H9 (cell line): ENCODE results near the gene TSKU. TPM values are rescaled to one million over a fixed set of nuclear protein-coding genes. Genes with fewer than 3 reads are reported as not detected.

Source experiments
- DNase-seq: peaks from one replicate; pipeline ENCODE4 v3.0.0-alpha.2; 2017
- H2AFZ ChIP-seq: one replicate; pipeline ENCODE4 v1.6.1; 2013; ENCODE audit warnings: mild to moderate bottlenecking, low read length, control low read depth, moderate library complexity
- H2AK5ac ChIP-seq: 2 replicates; pipeline ENCODE4 v1.6.1; 2013; ENCODE audit warnings: low read length, control low read depth, mixed read lengths; ENCODE audit not compliant: insufficient read length
- H2BK120ac ChIP-seq: one replicate; pipeline ENCODE4 v1.6.1; 2013; ENCODE audit warnings: low read depth, mild to moderate bottlenecking, low read length, control low read depth, inconsistent platforms; ENCODE audit not compliant: poor library complexity, severe bottlenecking
- H2BK12ac ChIP-seq: 2 replicates; pipeline ENCODE4 v1.6.1; 2013; ENCODE audit warnings: low read length, control low read depth, mixed read lengths, low read depth; ENCODE audit not compliant: insufficient read length
- H2BK15ac ChIP-seq: 2 replicates; pipeline ENCODE4 v1.6.1; 2013; ENCODE audit warnings: low read depth, low read length, control low read depth
- H2BK20ac ChIP-seq: one replicate; pipeline ENCODE4 v1.6.1; 2013; ENCODE audit warnings: low read depth, mild to moderate bottlenecking, low read length, control low read depth, inconsistent platforms; ENCODE audit not compliant: poor library complexity, severe bottlenecking
- H2BK5ac ChIP-seq: 2 replicates; pipeline ENCODE4 v1.6.1; 2013; ENCODE audit warnings: low read length, control low read depth, mixed read lengths; ENCODE audit not compliant: insufficient read length
- H3K14ac ChIP-seq: 2 replicates; pipeline ENCODE4 v1.6.1; 2013; ENCODE audit warnings: low read length, control low read depth; ENCODE audit not compliant: insufficient read depth
- H3K18ac ChIP-seq: 2 replicates; pipeline ENCODE4 v1.6.1; 2013; ENCODE audit warnings: low read depth, mild to moderate bottlenecking, mixed read lengths, low read length, control low read depth; ENCODE audit not compliant: insufficient read length
- H3K23ac ChIP-seq: 2 replicates; pipeline ENCODE4 v1.6.1; 2013; ENCODE audit warnings: low read length, control low read depth, mixed read lengths, low read depth; ENCODE audit not compliant: insufficient read length
- H3K23me2 ChIP-seq: 2 replicates; pipeline ENCODE4 v1.6.1; 2013; ENCODE audit warnings: low read depth, mild to moderate bottlenecking, mixed read lengths, low read length, control low read depth; ENCODE audit not compliant: insufficient read length, poor library complexity, severe bottlenecking
- H3K27ac ChIP-seq: 2 replicates; pipeline ENCODE4 v1.5.1; 2013; ENCODE audit warnings: low read length, control low read depth, mixed read lengths, low read depth; ENCODE audit not compliant: insufficient read length
- H3K27me3 ChIP-seq: 2 replicates; pipeline ENCODE4 v1.6.1; 2013; ENCODE audit warnings: low read length, control low read depth, inconsistent platforms; ENCODE audit not compliant: insufficient read depth
- H3K4ac ChIP-seq: 2 replicates; pipeline ENCODE4 v1.6.1; 2013; ENCODE audit warnings: low read depth, mild to moderate bottlenecking, control low read depth, inconsistent platforms, low read length, moderate library complexity
- H3K4me1 ChIP-seq: 2 replicates; pipeline ENCODE4 v1.6.1; 2013; ENCODE audit warnings: low read length, control low read depth, inconsistent platforms; ENCODE audit not compliant: insufficient read depth
- H3K4me2 ChIP-seq: 2 replicates; pipeline ENCODE4 v1.6.1; 2013; ENCODE audit warnings: low read length, control low read depth, mixed read lengths; ENCODE audit not compliant: insufficient read length, insufficient read depth
- H3K56ac ChIP-seq: 2 replicates; pipeline ENCODE4 v1.6.1; 2013; ENCODE audit warnings: low read depth, mild to moderate bottlenecking, mixed read lengths, low read length, control low read depth; ENCODE audit not compliant: insufficient read length
- H3K79me1 ChIP-seq: 2 replicates; pipeline ENCODE4 v1.6.1; 2013; ENCODE audit warnings: low read depth, mild to moderate bottlenecking, moderate library complexity, low read length, control low read depth, inconsistent platforms; ENCODE audit not compliant: insufficient read depth, poor library complexity, severe bottlenecking
- H3K79me2 ChIP-seq: 2 replicates; pipeline ENCODE4 v1.6.1; 2013; ENCODE audit warnings: low read length, control low read depth, inconsistent platforms; ENCODE audit not compliant: insufficient read depth
- H3K9ac ChIP-seq: 2 replicates; pipeline ENCODE4 v1.6.1; 2013; ENCODE audit warnings: low read length, control low read depth, mixed read lengths; ENCODE audit not compliant: insufficient read length; ENCODE audit errors: extremely low read depth
- H3K9me3 ChIP-seq: one replicate; pipeline ENCODE4 v1.6.1; 2013; ENCODE audit warnings: low read depth, low read length, inconsistent platforms; ENCODE audit not compliant: control insufficient read depth
- H3T11ph ChIP-seq: one replicate; pipeline ENCODE4 v1.6.1; 2013; ENCODE audit warnings: mild to moderate bottlenecking, low read length, control low read depth, inconsistent platforms
- H4K20me1 ChIP-seq: one replicate; pipeline ENCODE4 v1.6.1; 2013; ENCODE audit not compliant: control insufficient read depth, insufficient read length, insufficient read depth
- H4K5ac ChIP-seq: 2 replicates; pipeline ENCODE4 v1.6.1; 2013; ENCODE audit warnings: low read depth, mild to moderate bottlenecking, mixed read lengths, low read length, control low read depth; ENCODE audit not compliant: insufficient read length
- H4K8ac ChIP-seq: replicated peaks from 2 replicates; pipeline ENCODE4 v1.6.1; 2013; ENCODE audit warnings: low read length, control low read depth, mixed read lengths, low read depth; ENCODE audit not compliant: insufficient read length
- H4K91ac ChIP-seq: 2 replicates; pipeline ENCODE4 v1.6.1; 2013; ENCODE audit warnings: low read depth, mild to moderate bottlenecking, moderate library complexity, mixed read lengths, low read length, control low read depth; ENCODE audit not compliant: insufficient read length
- H3K27ac Mint-ChIP-seq, 3 experiments: 2 replicates in 2 of 3; 3 replicates in 1 of 3; pipeline ENCODE4 v1.8.0; 2020 to 2021; ENCODE audit warnings: mixed read lengths in 3 of 3, mild to moderate bottlenecking in 1 of 3, moderate library complexity in 1 of 3
- H3K27me3 Mint-ChIP-seq: 2 replicates; pipeline ENCODE4 v1.8.0; 2021; ENCODE audit warnings: low read depth, mild to moderate bottlenecking, moderate library complexity, mixed read lengths
- H3K36me3 Mint-ChIP-seq, 3 experiments: 2 replicates in 2 of 3; 3 replicates in 1 of 3; pipeline ENCODE4 v1.8.0; 2020 to 2021; ENCODE audit warnings: low read depth in 3 of 3, mixed read lengths in 3 of 3; ENCODE audit not compliant: insufficient read depth in 1 of 3
- H3K4me1 Mint-ChIP-seq, 2 experiments: 2 replicates each; pipeline ENCODE4 v1.8.0; 2020; ENCODE audit warnings: mixed read lengths in 2 of 2
- H3K4me3 Mint-ChIP-seq, 2 experiments: 2 replicates in 1 of 2; 3 replicates in 1 of 2; pipeline ENCODE4 v1.8.0; 2020 to 2021; ENCODE audit warnings: mild to moderate bottlenecking in 2 of 2, mixed read lengths in 2 of 2, moderate library complexity in 1 of 2
- H3K9me3 Mint-ChIP-seq, 2 experiments: 2 replicates in 1 of 2; 3 replicates in 1 of 2; pipeline ENCODE4 v1.8.0; 2020; ENCODE audit warnings: mild to moderate bottlenecking in 2 of 2, mixed read lengths in 2 of 2, moderate library complexity in 1 of 2
- CTCF ChIP-seq: fragments of 200-600 bp; sonication (generic); conservative IDR thresholded peaks from 3 replicates; pipeline ENCODE4 v1.8.0; 2021; ENCODE audit warnings: antibody characterized with exemption, mild to moderate bottlenecking
- WGBS: extraction: QIAGEN DNeasy Blood & Tissue Kit; methylation state at CpG from one replicate; pipeline ENCODE4 v1.1.7; 2013; ENCODE audit warnings: missing lambda C conversion rate, low lambda C conversion rate, mixed read lengths; ENCODE audit not compliant: insufficient read length; ENCODE audit errors: extremely low coverage; 5-methylcytosine and 5-hydroxymethylcytosine counted together
- total RNA-seq: library from RNA; stranded (reverse); gene quantifications from 2 replicates; pipeline ENCODE4 v1.2.1, GENCODE V29; 2021

TSKU gene
- total RNA-seq, 1 experiment from 2014 or later: 25.4 TPM

DNA sequence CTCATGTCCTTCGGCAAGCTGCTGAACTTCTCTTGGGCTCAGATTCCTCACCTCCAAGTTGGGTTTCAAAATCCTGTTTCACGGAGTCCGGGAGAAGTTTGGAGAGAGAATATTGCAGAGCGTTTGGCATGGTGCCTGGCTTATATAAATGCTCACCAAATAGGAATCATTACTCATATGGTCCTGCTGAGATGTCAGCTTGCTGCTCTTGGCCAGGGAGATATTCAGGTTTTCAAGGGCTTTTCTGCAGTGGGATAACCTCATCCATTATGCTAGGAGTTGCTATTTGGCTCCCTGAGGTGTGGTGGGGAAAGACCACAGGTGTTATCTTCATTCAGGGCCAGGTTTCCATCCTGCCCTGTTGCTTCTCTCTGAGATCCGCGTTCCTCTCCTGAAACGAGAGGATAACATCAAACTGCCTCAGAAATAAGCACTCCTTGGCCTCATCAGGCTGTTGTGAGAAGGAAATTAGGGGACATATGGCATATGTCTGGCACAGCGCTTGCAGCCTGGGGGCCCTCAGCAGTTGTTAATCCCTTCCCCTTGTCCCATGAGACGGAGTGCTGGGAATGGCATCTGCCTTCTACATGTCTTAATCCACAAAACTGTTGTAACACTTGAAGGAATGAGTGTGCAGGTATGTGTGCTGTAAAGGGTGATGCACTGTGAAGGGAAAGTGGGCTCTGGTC, 47.6 kb downstream of the TSKU start:
- H3K79me2 ChIP-seq: no peaks in the 10 kb centered on the region
- H3K23me2 ChIP-seq: no peaks in the 10 kb centered on the region
- no peak overlapping the region for H2AK5ac ChIP-seq
- H3K14ac ChIP-seq: no peak overlapping the region
- no peak overlapping the region for H4K91ac ChIP-seq
- H3K4me3 Mint-ChIP-seq: no peak overlapping the region
- H3T11ph ChIP-seq: no peak overlapping the region
- H4K5ac ChIP-seq: no peak overlapping the region
- no peak overlapping the region for H2BK12ac ChIP-seq
- no peaks in the 10 kb centered on the region for H4K20me1 ChIP-seq
- peak overlapping the region in 1 of 3 experiments; percentile 50; a peak in 2 of 7 replicates for H3K27ac Mint-ChIP-seq
- peaks cover 0 to 1% (median 0%) of the 10 kb centered on the region in 3 experiments; a peak in 1 of 7 replicates for H3K36me3 Mint-ChIP-seq
- H3K18ac ChIP-seq: no peak overlapping the region
- no peaks in the 10 kb centered on the region for H3K9me3 ChIP-seq
- no peak overlapping the region for H2BK120ac ChIP-seq
- peaks cover 4% of the 10 kb centered on the region for H3K27me3 Mint-ChIP-seq
- H3K23ac ChIP-seq: no peak overlapping the region
- H3K4me1 Mint-ChIP-seq: no peaks in the 10 kb centered on the region; a peak in 1 of 4 replicates
- no peak for DNase-seq
- no peaks in the 10 kb centered on the region for H3K4me1 ChIP-seq
- no peak overlapping the region for H2AFZ ChIP-seq
- H3K79me1 ChIP-seq: no peaks in the 10 kb centered on the region
- H3K9me3 Mint-ChIP-seq: peaks cover 0 to 3% of the 10 kb centered on the region in 2 experiments; a peak in 1 of 5 replicates
- no peak overlapping the region for H3K4ac ChIP-seq
- H4K8ac ChIP-seq: no peak overlapping the region
- no peak overlapping the region for H2BK15ac ChIP-seq
- TF ChIP-seq CTCF: no peak
- no CpG with 5 or more reads among the region's 9 CpGs for WGBS
- no peak overlapping the region for H2BK20ac ChIP-seq
- H2BK5ac ChIP-seq: no peak overlapping the region
- H3K56ac ChIP-seq: no peak overlapping the region
- H3K27ac ChIP-seq: no peak overlapping the region
- H3K27me3 ChIP-seq: no peaks in the 10 kb centered on the region
- no peak overlapping the region for H3K4me2 ChIP-seq
- H3K9ac ChIP-seq: no peak overlapping the region
